T-helper 22 cell (primary cell): ENCODE results near the gene ALPP.
"Not testable (repeated sequence)": the region's sequence is repeated elsewhere in the genome, so short reads cannot be mapped to it uniquely, and the experiment has no call there.

Source experiments
- DNase-seq: peaks from one replicate; pipeline ENCODE4 v3.0.0-alpha.2; 2020; ENCODE audit warnings: low read depth

ALPP gene

DNA sequence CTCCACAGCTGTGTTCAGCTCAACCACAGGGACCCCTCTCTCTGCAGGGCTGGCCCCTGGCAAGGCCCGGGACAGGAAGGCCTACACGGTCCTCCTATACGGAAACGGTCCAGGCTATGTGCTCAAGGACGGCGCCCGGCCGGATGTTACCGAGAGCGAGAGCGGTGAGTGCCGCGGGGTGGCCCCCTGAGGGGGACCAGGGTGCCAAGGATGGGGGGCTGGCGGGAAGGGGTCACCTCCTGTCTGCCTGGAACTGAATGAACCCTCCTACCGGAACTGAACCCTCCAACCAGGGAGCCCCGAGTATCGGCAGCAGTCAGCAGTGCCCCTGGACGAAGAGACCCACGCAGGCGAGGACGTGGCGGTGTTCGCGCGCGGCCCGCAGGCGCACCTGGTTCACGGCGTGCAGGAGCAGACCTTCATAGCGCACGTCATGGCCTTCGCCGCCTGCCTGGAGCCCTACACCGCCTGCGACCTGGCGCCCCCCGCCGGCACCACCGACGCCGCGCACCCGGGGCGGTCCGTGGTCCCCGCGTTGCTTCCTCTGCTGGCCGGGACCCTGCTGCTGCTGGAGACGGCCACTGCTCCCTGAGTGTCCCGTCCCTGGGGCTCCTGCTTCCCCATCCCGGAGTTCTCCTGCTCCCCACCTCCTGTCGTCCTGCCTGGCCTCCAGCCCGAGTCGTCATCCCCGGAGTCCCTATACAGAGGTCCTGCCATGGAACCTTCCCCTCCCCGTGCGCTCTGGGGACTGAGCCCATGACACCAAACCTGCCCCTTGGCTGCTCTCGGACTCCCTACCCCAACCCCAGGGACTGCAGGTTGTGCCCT, 2.9 kb downstream of the ALPP start:
- DNase-seq: not testable (repeated sequence)

DNA sequence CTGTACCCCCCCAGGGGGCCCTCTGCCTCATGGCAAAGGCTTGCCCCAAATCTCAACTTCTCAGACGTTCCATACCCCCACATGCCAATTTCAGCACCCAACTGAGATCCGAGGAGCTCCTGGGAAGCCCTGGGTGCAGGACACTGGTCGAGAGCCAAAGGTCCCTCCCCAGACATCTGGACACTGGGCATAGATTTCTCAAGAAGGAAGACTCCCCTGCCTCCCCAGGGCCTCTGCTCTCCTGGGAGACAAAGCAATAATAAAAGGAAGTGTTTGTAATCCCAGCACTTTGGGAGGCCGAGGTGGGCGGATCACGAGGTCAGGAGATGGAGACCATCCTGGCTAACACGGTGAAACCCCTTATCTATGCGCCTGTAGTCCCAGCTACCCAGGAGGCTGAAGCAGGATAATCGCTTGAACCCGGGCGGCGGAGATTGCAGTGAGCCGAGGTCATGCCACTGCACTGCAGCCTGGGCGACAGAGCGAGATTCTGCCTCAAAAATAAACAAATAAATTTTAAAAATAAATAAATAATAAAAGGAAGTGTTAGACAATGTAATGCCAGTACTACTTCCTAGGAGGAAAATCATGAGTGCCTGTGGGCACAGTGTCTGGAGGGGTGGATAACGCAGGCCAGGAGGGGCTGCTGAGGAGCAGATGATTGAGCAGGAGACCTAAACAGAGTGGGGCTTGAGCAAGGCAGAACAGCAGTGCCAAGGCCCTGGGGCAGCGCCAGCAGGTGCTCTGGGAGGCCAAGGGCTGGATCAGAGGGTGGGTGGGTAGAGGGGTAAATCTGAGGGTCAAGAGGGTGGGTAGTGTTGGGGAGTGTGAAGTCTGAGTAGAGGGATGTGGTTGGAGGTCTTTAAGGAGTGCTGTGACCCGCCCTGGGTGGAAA, 4.0 kb downstream of the ALPP start:
- DNase-seq: no peak

DNA sequence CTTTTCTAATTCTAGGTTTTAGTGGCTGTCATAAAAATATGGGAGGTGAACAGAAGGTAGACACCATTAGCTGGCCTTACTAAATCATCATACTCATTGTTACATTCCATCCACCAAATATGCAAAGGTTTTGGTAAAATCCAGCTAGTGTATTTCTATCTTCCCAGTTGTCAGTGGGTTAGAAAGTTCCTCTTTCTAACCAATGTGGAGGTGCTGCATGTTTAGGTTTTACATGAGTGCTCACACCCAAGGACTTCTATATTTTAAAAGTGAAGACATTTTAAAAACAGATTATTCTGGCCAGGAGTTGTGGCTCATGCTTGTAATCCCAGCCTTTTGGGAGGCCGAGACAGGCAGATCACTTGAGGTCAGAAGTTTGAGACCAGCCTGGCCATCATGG, 5.9 kb downstream of the ALPP start:
- DNase-seq: no peak

DNA sequence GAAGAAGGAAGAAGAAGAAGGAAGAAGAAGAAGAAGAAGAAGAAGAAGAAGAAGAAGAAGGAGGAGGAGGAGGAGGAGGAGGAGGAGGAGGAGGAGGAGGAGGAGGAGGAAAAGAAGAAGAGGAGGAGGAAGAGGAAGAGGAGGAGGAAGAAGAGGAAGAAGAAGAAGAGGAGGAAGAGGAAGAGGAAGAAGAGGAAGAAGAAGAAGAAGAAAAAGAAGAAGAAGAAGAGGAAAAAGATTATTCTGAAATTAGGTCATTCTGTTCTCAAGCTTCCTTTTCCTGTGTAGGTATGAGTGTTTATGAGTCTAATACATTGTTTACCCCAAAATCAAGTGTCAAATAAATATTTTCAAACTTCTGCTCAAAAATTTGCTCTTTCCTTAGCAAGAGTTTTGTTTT, 6.5 kb downstream of the ALPP start:
- not testable (repeated sequence) for DNase-seq

DNA sequence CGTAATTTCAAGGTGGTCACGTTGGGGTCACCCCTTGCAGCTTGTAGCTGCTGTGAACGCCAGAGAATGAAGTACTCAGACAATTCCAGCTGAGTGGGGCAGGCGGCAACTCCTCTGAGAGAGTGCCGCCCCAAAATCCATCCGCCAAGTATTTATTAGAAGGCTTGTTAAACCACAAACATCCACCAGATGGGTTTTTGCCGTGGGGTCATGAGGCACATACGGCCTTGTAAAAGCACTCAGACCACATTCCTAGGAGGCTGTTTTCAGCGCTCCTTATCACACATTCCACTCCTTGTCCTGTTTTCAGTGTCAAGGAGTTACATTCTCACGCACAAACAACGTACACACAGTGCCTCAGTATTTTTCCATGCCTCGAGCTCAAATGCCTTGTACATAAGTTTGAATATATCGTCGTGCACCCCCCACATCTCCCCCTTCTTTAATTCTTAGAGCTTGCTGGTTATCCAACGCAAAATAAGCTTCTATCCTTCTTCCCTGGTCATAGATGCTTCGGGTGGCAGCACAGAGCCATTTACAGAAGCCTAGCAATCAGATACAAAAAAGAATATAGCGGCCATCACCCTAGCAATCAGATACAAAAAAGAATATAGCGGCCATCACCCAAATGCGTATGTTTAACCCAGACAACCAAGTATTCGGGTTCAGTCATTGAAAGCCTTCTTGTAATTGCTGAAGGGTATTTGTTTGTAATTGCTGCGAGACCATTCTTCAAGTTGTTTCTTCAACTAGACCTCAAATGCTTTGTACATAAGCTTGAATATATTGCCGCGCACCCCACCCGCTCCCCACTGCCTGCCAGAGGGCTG, 7.3 kb downstream of the ALPP start:
- no peak for DNase-seq

DNA sequence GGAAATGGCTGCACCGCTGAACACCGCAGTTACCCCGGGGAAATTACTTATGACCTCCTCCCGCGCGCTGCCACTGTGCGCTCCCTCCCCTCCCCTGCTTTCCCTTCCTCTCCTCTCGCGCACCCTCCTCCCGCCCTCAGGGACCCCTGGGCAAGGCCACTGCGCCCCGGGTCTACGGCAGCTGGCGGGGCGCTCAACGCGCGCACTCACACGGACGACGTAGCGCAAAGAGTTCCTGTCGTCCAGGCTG, 7.9 kb downstream of the ALPP start:
- no peak for DNase-seq

DNA sequence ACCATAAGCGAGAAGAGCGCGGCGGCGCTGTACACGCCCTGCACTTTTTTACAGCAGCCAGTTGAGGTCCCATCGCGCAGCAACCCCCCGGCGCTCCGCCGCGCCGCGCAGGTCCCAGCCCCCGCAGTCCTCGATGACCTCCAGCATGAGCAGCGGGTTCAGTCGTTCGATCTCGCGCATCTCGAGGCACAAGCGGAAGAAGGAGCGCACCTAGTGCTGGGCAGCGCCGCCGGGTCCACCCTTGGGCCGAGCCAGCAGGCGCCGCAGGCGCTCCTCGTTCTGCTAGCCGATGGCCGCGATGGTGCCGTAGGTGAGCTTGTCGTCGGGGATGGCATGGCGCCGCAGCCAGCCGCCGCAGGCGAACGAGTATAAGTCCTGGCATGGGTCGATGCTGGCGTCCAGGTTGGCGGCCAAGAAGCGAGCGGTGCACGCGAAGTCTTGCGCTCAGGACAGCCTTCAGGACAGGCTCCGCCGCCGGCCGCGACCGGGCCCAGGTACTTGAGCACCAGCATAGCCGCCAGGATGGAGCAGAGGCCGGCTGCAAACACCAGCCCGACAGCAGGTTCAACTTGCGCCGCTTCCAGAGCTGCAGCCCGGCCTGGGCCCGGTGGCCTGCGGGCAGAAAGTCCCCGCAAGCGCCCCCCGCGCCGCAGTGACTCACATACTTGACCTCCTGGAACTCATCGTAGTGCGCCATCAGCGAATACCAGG, 8.3 kb downstream of the ALPP start:
- DNase-seq: no peak

DNA sequence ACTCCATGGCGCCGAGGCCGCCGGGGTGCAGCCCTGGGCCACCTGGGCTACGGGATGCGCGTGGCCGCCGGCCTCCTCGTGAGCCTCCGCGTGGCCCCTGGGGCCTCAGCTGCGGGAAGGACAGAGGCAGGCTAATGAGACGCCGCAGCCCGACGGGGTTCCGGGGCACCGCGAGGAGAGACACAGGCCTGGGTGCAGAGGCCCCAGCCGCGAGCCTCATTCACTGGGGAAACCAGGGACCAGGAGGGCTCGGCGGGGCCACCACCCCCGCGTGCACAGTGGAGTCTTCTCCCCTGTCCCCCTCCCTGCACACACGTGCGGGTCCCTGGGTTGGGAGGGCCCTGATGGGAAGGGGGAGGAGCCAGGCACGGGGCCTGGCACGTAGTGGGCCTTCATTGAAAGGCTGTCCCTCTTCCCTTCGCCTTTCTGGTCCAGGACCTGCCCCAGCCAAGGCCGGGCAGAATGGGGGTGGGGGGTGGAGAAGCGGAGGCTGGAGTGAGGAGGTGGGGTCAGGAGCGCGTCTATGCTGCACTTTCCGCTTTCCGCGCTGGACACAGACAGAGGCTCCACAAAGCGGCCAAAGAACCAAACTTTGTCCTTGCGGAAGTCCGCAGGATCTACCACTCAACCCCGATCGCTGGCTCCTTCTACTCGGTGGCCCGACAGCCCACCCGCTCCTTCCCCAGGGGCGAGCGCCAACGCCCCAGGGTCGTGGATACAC, 9.1 kb downstream of the ALPP start:
- no peak for DNase-seq

DNA sequence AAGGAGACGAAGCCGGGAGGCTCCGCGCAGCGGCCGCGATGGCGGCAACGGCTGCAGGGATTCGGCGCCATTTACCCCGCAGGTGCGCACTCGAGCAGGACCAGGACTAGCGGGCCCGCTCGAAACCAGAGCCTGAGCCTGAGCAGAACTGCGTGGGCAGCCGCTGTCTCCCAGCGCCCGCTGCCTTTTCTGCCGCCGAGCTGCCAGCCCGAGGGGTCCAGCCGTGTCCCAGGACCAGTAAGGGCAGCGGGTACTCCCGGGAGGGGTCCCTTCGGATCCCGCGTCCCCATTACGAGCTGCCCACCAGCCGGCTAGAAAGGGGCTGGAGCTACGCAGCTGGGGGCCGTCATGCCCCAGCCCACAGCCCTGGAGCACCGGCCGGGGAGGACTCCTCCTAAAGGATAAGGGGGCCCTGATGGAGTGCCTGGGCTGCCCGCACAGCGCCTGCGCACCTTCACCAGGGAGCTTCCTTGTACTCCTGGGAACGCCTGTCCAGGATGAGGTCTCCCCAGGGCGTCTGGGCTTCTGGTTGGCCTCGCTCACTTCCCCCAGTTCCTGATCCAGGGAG, 9.9 kb downstream of the ALPP start:
- no peak for DNase-seq

DNA sequence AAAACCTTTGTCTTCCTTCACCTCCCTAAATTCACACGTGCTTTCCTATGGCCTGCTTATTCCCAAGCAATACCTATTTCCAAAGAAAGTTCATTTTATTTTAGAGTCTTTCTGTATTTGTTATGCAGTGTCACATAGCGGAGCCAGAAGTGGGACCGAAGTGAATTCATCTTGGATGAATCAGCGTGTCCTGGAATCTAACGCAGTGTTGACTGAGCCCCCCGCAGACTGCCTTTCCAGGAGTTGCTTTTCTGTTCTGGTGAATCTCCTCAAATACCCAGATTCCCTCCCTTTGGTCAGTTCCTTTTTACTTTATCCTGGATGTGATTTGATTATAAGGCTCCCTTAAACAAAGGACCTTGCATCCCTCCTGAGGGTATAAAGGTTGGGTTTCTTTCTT, 10.8 kb downstream of the ALPP start:
- DNase-seq: no peak

DNA sequence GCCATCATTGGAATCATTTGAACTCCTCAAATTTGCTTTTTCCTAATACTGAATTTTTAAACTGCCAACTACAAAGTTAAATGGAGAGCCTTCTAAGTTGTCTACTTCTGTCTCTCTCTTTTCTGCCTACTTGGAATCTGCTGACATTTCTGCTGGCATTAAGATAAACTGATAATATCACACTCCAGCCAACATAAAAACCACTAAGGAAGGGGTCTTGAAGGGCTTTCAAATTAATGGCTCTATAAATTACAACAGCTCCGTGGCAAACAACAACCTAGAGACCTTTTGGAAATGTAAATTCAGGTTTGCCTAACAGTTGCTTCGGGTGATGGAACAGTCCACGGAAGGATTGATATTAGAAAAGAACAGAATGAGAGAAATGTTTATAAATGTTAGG, 12.1 kb downstream of the ALPP start:
- DNase-seq: no peak

DNA sequence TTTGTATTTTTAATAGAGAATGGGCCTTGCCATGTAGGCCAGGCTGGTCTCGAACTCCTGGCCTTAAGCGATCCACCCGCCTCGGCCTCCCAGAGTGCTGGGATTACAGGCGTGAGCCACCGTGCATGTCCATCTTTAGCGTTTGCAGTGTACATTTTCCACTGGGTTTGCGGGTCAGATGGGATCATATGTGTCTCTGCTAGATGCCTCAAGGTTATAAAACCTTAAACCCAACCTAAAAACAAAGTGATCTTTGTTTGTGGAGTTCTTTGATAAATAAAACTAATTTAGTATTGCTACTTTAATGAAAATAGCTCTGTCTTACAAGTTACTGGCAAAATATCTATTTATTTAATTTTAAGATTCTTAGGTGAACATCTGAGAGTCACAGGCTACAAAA, 15.0 kb downstream of the ALPP start:
- DNase-seq: no peak

DNA sequence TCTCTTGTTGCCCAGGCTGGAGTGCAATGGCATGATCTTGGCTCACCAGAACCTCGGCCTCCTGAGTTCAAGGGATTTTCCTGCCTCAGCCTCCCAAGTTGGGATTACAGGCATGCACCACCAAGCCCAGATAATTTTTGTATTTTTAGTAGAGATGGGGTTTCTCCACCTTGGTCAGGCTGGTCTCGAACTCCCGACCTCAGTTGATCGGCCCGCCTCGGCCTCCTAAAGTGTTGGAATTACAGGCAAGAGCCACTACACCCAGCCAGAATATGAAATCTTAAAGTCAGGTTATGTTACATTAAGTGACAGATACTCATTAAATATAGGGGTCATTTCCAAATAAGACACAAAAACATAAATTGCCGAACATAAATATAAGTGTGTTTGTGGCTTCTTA, 15.9 kb downstream of the ALPP start:
- not testable (repeated sequence) for DNase-seq

DNA sequence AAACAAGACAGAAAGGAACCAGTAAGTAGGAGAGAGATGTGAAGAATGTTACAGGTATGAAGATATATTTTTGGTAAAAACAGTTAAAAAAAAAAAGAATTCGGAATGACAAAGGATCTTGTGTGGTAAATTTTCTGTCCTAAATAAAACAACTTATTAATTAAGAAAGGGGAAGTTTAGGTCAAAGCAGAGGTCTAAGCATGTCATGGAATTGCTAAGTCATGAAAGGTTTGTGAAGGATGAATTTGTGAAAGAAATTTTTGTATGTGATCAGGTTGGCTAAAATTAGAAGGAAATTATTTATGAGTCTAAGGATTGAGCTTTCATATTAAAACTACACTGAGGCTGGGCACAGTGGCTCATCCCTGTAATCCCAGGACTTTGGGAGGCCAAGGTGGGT, 17.0 kb downstream of the ALPP start:
- no peak for DNase-seq

DNA sequence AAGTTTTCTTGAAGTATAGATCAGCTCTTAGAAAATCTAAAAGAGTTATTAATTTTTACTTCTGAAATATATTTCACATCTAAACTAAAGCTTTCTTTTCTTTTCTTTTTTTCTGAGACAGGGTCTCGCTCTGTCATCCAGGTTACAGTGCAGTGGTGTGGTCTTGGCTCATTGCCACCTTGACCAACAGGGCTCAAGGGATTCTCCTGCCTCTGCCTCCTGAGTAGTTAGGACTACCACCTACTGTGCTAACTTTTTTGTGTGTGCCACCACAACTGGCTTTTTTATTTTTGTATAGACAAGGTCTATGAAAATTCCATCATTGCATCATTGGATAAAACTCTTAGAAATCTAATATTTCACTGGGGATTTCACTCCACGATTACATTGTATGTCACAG, 18.1 kb downstream of the ALPP start:
- no peak for DNase-seq

DNA sequence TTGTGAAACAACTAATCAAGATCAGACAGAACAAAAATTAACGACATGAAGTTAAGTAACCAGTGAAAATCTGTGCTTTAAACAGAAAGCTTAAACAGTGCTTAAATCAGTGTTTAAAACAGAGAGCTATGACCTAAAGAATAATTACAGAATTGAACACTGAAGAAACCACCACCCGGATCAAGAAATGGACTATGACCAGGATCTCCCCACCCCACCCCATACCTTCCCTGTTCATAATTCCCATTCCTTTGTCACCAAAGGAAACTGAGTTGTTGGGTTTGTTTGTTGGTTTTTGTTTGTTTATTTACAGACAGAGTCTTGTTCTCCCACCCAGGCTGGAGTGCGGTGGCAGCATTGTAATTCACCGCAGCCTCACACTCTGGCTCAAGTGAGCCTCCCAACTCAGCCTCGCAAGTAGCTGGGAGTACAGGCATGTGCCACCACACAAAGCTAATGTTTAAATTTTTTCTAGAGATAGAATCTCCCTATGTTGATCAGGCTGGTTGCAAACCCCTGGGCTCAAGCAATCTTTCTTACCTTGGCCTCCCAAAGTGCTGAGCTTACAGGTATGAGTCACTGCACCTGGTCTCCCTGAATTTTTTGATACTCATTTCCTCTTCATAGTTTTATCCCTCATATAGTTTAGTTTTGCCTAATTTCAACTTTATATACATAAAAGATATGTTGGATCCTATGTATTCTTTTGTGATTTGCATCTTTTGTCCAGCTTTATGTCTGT, 19.9 kb downstream of the ALPP start:
- no peak for DNase-seq

DNA sequence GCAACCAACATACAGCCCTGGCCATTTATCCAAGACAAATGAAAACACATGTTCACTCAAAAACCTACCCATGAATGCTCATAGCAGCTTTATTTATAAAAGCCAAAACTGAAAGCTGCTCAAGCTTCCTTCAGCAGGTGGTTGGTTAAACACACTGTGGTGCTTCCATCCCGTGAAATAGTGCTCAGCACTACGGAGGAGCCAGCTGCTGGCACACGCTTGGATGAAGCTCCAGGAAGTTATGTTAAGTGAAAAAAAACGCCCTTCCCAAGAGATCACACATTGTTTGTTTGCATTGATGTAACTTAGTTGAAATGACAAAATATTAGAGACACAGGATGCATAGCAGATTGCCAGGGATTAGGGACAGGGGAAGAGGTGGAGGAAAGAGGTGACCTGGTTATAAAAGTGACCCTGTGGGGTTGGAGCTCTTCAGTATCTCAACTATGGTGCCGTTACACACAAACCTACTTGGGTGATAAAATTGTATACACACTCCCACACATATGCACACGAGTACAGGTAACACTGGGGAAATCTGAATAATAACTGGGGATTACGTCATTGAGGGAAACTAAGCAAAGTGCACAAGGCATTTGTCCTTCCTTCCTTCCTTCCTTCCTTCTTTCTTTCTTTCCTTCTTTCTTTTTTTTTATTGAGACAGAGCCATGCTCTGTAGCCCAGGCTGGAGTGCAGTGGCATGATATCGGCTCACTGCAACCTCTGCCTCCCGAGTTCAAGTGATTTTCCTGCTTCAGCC, 21.9 kb downstream of the ALPP start:
- DNase-seq: no peak

DNA sequence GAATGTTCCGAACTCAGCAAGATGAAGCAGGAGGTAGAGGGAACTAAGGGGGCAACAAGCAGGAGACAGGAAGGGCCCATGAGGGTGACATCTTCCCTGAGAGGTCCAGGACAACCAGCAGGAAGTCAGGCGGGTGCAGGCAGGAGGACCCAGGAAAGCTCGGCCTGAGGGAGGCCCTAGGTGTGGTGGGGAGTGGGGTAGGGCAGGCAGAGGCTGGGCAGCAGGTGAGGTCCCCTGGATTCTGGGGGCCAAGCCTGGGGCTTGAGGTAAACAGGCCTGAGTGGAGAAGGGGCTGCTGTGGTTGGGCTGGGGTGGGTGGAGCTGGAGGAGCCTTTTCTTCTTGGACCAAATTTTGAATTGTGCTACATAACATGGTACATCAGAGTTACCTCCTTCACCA, 24.0 kb downstream of the ALPP start:
- no peak for DNase-seq

DNA sequence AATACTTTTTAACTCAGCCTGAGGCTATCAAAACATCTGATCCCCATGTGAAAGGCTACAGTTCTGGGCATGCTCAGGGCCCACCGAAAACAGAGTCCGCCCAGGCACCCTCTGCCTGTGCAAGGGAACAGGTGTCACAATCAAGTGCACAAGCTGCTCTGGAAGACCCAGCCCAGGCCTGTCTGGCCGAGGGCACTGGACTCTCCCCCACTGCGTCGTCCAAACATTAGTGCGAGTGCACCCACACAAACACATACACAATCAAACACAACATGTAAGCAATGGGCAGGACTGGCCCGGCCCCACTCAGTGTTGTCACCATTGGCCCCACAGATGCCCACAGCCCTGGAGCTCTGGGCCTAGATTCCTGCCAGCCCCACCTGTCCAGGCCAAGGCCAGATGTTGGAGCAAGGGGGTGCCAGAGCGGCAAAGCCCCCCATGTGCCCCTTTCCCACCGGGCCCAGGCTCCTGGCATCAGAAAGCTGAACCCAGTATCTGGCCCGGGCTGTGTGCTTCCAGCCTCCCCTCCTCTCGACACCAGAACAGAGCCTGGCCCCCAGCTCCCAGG, 27.5 kb downstream of the ALPP start:
- no peak for DNase-seq
